Heart left ventricle (tissue), 16 donors: Measurements from ENCODE around the gene IKZF1. TPM values are rescaled to one million over a fixed set of nuclear protein-coding genes. Genes with fewer than 3 reads are reported as not detected.

ENCODE experiments used
- ATAC-seq, 4 donors: fragments of 200-7000 bp; cut with Tn5 transposase; one replicate each; pipeline ENCODE4 v1.9.1; 2020 to 2022; ENCODE audit warnings: moderate library complexity in 4 of 4, mild to moderate bottlenecking in 3 of 4, moderate number of reproducible peaks in 1 of 4
- DNase-seq, 5 donors: peaks; one replicate each; pipeline ENCODE4 v3.0.0-alpha.2; 2020
- H3K27ac ChIP-seq, 12 donors: fragments of 200-600 bp; sonication (generic) in 4 of 12; one replicate each; pipeline versions ENCODE4 v1.5.0 to v1.8.0; 2016 to 2022; ENCODE audit warnings: mild to moderate bottlenecking in 2 of 12
- H3K27me3 ChIP-seq, 9 donors: fragments of 200-600 bp; sonication (generic) in 2 of 9; one replicate each; pipeline versions ENCODE4 v1.5.1 to v1.8.0; 2016 to 2022; ENCODE audit warnings: mild to moderate bottlenecking in 3 of 9
- H3K36me3 ChIP-seq, 9 donors: fragments of 200-600 bp; sonication (generic) in 2 of 9; one replicate each; pipeline versions ENCODE4 v1.5.0 to v1.8.0; 2018 to 2022; ENCODE audit warnings: mild to moderate bottlenecking in 2 of 9
- H3K4me1 ChIP-seq, 12 donors: fragments of 200-600 bp; sonication (generic) in 4 of 12; one replicate each; pipeline versions ENCODE4 v1.5.0 to v1.8.0; 2016 to 2022; ENCODE audit warnings: mild to moderate bottlenecking in 3 of 12
- H3K4me3 ChIP-seq, 12 donors: fragments of 200-600 bp; sonication (generic) in 4 of 12; one replicate each; pipeline versions ENCODE4 v1.5.0 to v1.8.0; 2017 to 2022; ENCODE audit warnings: mild to moderate bottlenecking in 9 of 12, moderate library complexity in 4 of 12
- H3K9me3 ChIP-seq, 12 donors: fragments of 200-600 bp; sonication (generic) in 4 of 12; one replicate each; pipeline versions ENCODE4 v1.5.0 to v1.8.0; 2016 to 2022; ENCODE audit warnings: mild to moderate bottlenecking in 1 of 12
- POLR2A ChIP-seq, 2 donors: fragments of 450-650 bp; IDR thresholded peaks; one replicate each; pipeline ENCODE4 v1.6.1; 2017; ENCODE audit warnings: antibody characterized with exemption in 2 of 2, mild to moderate bottlenecking in 2 of 2, moderate library complexity in 2 of 2
- WGBS, 4 donors: extraction: QIAGEN DNeasy Blood & Tissue Kit in 2 of 4; methylation state at CpG; one replicate each; pipeline versions ENCODE4 v1.1.5 to v1.1.7; 2013 to 2018; 5-methylcytosine and 5-hydroxymethylcytosine counted together
- intact Hi-C, 10 donors: fragments of 100-400 bp; cut with DNase I; formaldehyde crosslinking; loops; one replicate each; pipeline versions ENCODE4 v1.11.1 to v1.14.2; 2022
- polyA plus RNA-seq, 2 donors: library from polyadenylated mRNA; stranded (reverse); fragments of 200-250 nt; gene quantifications; one replicate each; pipeline ENCODE4 v1.2.3, GENCODE V29; 2013
- total RNA-seq, 9 donors: library from RNA; depleted of rRNA in 2 of 9; stranded (reverse); fragments of >200 nt in 2 of 9; fragmentation: NEBNext Ultra II Directional in 3 of 9; extraction: Animal tissue kit (Norgen Biotek cat#: 25700) in 3 of 9; gene quantifications; one replicate each; pipeline versions ENCODE4 v1.1.0 to v1.2.4, GENCODE V29; 2016 to 2023
- TF ChIP-seq, protein P1 (sequence below), 12 donors: fragments of 200-600 bp; sonication (generic) in 4 of 12; IDR thresholded peaks; one replicate each; pipeline versions ENCODE4 v1.5.0 to v1.8.0; 2018 to 2022; ENCODE audit warnings: antibody characterized with exemption in 12 of 12, mild to moderate bottlenecking in 5 of 12
- donor health status: ischemic (EF 13 %, LVEDD 7.1; RV severe dilation, severe dysfunction).
- donor health status: healthy with polysubstance abuse.
- donor health status: DM: no; HTN: yes; CAD: no.
- donor health status: DM: no; HTN: no; CAD: no.
- donor health status: ischemic (EF 25% LVEDD 6.9; RV normal size, moderate dysfunction).
- donor health status: ischemic (EF 25% LVEDD 5.7; RV mildly dilated, moderate dysfunction).
- donor health status: healthy.
- donor health status: DM: yes; HTN: yes; CAD: no.
- donor health status: ischemic (EF 35%, LVEDD 5.7; RV mildly dilated, moderate dysfunction).
- donor health status: nonischemic (EF 11% LVEDD 7.7; RV severe dilation, severe dysfunction).
- donor health status: DM: yes; HTN: yes; CAD: no.
- donor health status: PGD.
- donor health status: ischemic (EF 29% LVEDD 5.4; RV normal size, mild dysfunction).
- donor health status: nonischemic (EF 23%, LVEDD 6.1; RV moderate dilation, normal function).

IKZF1 gene
- total and polyA plus RNA-seq, 11 donors, result 0.30 to 27.8 (median 2.4) TPM

DNA sequence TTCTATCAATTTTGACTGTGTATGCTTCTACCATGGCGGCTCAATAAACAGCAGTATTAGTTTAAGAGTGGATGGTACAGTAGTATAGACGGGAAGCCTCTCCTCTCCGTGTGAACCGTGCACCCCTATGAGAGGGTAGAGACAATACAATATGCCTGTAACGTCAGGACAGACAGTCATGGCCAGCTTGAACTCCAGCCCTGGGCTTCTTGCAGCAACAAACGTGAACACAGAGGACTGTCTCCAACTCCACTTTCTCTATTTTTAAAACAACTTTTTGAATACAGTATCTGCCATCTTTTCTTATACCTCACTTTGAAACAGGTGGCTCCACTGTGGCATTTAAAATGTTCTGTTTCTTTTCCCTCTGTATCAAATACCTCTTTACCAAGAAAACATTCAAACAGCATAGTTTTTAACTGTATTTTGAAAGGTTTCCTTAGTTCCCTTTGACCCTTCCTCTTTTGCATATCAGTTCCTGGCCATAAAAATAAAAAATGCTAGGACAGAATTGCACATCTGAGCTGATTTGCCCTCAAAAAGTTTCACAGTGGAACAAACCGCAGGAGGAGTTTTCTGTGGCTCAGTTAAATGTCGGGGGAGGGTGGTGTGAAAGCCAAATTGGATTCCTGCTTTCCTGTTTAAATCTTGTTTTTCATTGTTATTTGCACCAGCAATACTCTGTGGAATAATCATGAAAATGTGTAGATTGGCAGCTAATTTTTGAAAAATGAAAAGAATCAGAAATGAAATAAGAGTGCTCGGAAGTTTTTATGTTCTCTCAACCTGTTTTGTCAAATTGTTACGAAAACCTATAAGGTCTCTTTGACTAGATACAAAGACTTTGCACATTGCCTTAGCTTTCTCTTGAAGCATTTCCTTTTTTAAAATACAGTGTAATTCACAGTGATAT is 8.0 kb downstream of the IKZF1 start:
- Histone ChIP-seq H3K4me3 (peak overlapping the region in 1 of 12 donors; percentile 76), H3K36me3 (no peaks in the 10 kb centered on the region), H3K27ac (peak overlapping the region in 1 of 12 donors; percentile 96), H3K4me1 (peaks cover 0 to 84% (median 0%) of the 10 kb centered on the region in 12 donors), H3K9me3 (no peaks in the 10 kb centered on the region), H3K27me3 (peaks cover 0 to 45% (median 5%) of the 10 kb centered on the region in 9 donors)
- TF ChIP-seq, protein P1, sequence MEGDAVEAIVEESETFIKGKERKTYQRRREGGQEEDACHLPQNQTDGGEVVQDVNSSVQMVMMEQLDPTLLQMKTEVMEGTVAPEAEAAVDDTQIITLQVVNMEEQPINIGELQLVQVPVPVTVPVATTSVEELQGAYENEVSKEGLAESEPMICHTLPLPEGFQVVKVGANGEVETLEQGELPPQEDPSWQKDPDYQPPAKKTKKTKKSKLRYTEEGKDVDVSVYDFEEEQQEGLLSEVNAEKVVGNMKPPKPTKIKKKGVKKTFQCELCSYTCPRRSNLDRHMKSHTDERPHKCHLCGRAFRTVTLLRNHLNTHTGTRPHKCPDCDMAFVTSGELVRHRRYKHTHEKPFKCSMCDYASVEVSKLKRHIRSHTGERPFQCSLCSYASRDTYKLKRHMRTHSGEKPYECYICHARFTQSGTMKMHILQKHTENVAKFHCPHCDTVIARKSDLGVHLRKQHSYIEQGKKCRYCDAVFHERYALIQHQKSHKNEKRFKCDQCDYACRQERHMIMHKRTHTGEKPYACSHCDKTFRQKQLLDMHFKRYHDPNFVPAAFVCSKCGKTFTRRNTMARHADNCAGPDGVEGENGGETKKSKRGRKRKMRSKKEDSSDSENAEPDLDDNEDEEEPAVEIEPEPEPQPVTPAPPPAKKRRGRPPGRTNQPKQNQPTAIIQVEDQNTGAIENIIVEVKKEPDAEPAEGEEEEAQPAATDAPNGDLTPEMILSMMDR (IDR thresholded peaks at IDR 0.05), result no peak
- WGBS, 4 donors, result 54 to 65% (median 59%) methylated on average over 10 of the region's 10 CpGs
- intact Hi-C loops, result no loop called here
- DNase-seq (no peak), ATAC-seq (no peak)

DNA sequence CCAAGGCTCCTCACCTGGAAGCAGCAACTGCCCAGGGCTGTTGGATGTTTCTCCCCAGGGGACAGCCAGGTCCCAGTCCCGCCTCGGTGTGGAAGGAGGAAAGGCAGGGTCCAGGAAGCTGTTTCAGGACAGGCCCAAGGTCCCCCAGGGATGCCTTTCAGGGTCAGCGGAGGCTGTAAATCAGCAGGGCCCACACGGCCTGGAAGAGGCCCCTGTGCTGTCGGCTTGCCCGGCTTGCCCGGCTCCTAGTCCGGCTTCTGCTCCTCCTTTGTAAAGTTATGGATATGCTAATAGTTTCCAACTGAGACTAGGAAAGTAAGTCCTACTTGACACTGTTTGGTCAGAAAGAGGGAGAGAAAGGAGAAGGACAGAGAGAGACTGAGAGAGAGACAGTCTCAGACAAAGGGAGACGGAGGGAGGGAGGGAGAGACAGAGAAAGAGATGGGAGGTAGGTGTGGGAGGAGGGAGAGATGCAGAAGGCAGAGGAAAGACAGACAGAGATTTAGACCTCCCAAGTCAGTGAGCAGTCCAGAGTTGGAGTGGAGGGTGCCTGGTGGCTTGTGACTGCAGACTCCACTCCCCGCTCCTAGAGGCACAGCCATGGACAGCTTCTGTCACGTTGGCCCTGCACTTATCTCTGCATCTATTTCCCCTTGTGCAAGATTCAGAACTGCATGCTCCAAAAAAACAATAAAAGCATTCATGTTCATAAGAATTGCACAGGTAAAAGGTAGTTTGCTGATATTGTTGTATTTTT is 10.5 kb downstream of the IKZF1 start:
- DNase-seq, result peak in 1 of 5 donors; percentile 62
- intact Hi-C loops, result no loop called here
- H3K27ac ChIP-seq, result peak overlapping the region in 2 of 12 donors; percentile 14 to 96
- H3K4me3 ChIP-seq, result peak overlapping the region in 1 of 12 donors; percentile 26
- no peak for ATAC-seq
- no peak for TF ChIP-seq POLR2A (IDR thresholded peaks at IDR 0.05)
- TF ChIP-seq, protein P1 (IDR thresholded peaks at IDR 0.05), result no peak
- H3K36me3 ChIP-seq, result peaks cover 0 to 11% (median 0%) of the 10 kb centered on the region in 9 donors
- H3K27me3 ChIP-seq, result peaks cover 0 to 59% (median 5%) of the 10 kb centered on the region in 9 donors
- WGBS, 4 donors, result 46 to 58% (median 52%) methylated on average over 8 to 11 of the region's 11 CpGs
- peaks cover 0 to 74% (median 0%) of the 10 kb centered on the region in 12 donors for H3K4me1 ChIP-seq
- no peaks in the 10 kb centered on the region for H3K9me3 ChIP-seq

DNA sequence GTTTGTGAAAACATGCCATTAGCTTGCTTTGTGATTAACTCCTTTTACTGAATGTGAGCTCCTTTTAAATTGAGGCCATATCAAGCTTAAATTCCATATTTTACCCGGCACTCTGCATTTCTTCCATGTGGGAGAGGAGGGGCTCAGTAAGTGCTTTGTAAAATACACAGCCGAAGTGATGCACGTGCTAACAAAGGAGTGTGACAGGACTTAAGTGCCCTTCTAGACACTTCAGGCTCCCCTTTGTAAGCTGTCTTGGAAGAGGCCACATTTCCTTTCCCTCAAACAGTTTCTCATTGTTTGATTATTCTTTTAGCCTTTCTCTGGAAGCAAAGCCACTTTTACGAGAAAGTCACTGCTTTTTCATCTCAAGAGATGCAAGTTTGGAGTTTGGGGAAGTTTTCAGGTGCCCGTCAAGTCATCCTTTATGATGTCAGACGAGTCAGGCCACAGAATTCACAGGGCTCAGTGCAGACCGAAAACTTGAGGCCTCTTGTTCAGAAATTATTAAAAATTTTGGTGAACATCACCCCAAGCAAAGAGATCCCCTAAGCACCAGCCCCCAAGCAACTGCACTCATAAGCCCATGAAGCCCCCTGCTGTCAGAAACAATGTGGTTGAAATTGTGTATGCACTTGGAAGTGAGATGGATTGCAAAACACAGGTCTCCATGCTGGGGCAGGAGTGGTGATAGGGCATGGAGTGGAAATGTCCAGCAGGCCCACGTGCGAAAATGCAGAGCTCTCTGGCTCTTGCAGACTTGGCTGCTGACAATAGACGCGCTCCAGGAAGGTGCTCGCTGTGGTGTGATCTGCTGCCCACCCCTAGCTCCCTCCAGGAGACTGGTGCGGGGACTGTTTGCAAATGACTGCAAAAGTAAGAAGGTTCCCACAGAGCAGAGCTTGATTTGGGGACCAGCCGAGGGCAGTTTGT is 11.5 kb downstream of the IKZF1 start:
- DNase-seq (no peak), ATAC-seq (no peak)
- Histone ChIP-seq H3K9me3 (no peaks in the 10 kb centered on the region), H3K36me3 (peaks cover 0 to 21% (median 0%) of the 10 kb centered on the region in 9 donors), H3K4me1 (peaks cover 0 to 72% (median 0%) of the 10 kb centered on the region in 12 donors), H3K27me3 (peaks cover 0 to 51% (median 5%) of the 10 kb centered on the region in 9 donors), H3K27ac (peak overlapping the region in 1 of 12 donors; percentile 96), H3K4me3 (peak overlapping the region in 1 of 12 donors; percentile 26)
- intact Hi-C loops, result no loop called here
- 42 to 59% (median 48%) methylated on average over 13 to 14 of the region's 14 CpGs for WGBS, 4 donors
- TF ChIP-seq, protein P1 (IDR thresholded peaks at IDR 0.05), result no peak
- no peak for TF ChIP-seq POLR2A (IDR thresholded peaks at IDR 0.05)
